Bladder microvascular endothelial cell (primary cell): ENCODE measurements around the gene BLM. TPM values are rescaled to one million over a fixed set of nuclear protein-coding genes. Genes with fewer than 3 reads are reported as not detected.

Experiments
- total RNA-seq: library from RNA; depleted of rRNA; stranded (reverse); fragments of >200 nt; gene quantifications from 2 replicates; pipeline ENCODE4 v1.2.3, GENCODE V29; 2014

The BLM gene
- total RNA-seq, result 6.6 and 6.8 TPM in 2 replicates

GRCh38 chr15:90716976-90717821 is at the start of gene BLM:
Gene BLM (plus strand): TSS chr15:90717346. CDS start chr15:90747393, 30,047 bp downstream.

Other genes with a start within 250 kb of the BLM start
- 6.3 and 17.9 TPM in 2 replicates for gene CRTC3, start 187.4 kb upstream of the BLM start, total RNA-seq
- gene FURIN, start 151.2 kb downstream of the BLM start, total RNA-seq, result 41.4 and 117 TPM in 2 replicates
- gene FES, start 167.2 kb downstream of the BLM start, total RNA-seq, result 57.5 and 97.1 TPM in 2 replicates
- gene MAN2A2, start 186.0 kb downstream of the BLM start, total RNA-seq, result 14.7 and 50.2 TPM in 2 replicates
- gene HDDC3, start 215.2 kb downstream of the BLM start, total RNA-seq, result 13.3 and 14.0 TPM in 2 replicates
- gene UNC45A, start 217.9 kb downstream of the BLM start, total RNA-seq, result 92.6 and 122 TPM in 2 replicates
- 7.3 and 8.6 TPM in 2 replicates for gene RCCD1, start 237.5 kb downstream of the BLM start, total RNA-seq